ENCODE measurements around the gene CARD9. TPM values are rescaled to one million over a fixed set of nuclear protein-coding genes. Genes with fewer than 3 reads are reported as not detected.
A peak's percentile ranks its signal among the peaks of the same experiment; 100 is the strongest.
"Not testable (repeated sequence)": the region's sequence is repeated elsewhere in the genome, so short reads cannot be mapped to it uniquely, and the experiment has no call there.

CARD9 gene
- total RNA-seq, 1 experiment from 2014 or later = 2.9 TPM

DNA sequence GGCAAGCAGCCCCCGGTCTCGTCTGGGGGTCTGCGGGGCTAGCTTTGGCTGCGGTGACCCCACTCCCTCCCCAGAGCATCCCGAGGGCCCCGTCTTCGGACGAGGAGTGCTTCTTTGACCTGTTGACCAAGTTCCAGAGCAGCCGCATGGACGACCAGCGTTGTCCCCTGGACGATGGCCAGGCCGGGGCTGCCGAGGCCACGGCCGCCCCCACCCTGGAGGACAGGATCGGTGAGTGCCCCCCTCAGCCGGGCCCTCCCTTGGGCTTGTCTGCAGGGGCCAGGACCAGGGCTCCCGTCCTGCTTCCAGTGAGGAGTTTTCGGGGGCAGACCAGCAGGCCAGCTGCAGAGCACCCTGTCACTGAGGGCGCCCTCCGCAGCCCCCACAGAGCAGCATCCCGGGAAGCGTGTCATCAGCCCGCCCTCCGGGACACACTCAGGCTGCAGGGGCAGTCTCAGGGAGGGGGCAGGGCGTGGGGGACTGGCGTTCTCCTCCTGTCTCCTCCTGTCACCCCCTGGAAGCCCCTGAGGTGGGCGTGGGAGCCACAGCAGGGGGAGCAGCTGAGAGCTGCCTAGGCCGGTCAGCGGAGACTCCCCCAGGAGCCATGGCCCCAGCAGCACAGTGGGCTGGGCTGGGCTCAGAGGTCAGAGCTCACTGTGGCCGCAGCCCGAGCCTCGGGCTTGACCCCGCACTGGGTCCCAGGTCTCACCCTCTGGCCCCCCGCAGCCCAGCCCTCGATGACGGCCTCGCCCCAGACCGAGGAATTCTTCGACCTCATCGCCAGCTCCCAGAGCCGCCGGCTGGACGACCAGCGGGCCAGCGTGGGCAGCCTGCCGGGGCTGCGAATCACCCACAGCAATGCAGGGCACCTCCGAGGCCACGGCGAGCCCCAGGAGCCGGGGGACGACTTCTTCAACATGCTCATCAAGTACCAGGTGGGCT is 17.6 kb downstream of the CARD9 start:
- Histone ChIP-seq H3K9ac (ENCODE audit: low read length) (no peak overlapping the region), H3K79me2 (ENCODE audit: low read length) (no peaks in the 10 kb centered on the region), H3K27me3 (ENCODE audit: low read length) (no peaks in the 10 kb centered on the region), H3K9me3 (ENCODE audit: low read length) (no peaks in the 10 kb centered on the region), H3K4me2 (ENCODE audit: low read depth, low read length, poor library complexity, severe bottlenecking) (no peak overlapping the region), H2AFZ (ENCODE audit: low read length) (no peak overlapping the region), H3K27ac (ENCODE audit: low read length) (no peak overlapping the region), H3K4me1 (ENCODE audit: low read length) (peaks cover 32% of the 10 kb centered on the region), H3K4me3 (ENCODE audit: low read length) (no peak overlapping the region), H3K9me2 (replicated peaks; ENCODE audit: insufficient read depth, low read length) (no peaks in the 10 kb centered on the region), H3K36me3 (ENCODE audit: insufficient read depth, low read length) (no peaks in the 10 kb centered on the region), H4K20me1 (ENCODE audit: insufficient read depth, low read depth, low read length) (peaks cover 22% of the 10 kb centered on the region; the same call in 1 of the 2 replicates)
- no peak for DNase-seq

DNA sequence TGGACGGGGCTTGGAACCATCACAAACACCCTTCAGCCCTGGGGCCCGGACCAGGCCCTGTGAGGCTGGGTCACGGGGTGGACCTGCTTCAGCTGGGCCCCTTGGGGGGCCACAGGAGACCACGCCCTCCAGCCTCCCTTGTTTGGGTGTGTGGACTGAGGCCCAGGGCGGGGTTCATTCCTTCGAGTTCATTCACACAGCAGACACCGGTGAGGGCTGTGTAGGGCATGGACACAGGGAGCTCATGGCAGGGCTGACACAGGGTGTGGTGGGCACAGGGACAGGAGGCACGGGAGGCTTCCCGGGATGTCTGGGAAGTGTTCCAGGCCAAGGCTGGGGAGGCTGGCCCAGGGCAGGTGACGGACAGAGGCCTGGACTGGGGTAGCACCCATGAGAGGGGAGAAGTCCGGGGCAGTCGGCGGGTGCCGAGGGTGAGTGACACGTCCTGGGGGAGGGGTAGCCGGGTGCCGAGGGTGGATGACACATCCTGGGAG is 18.8 kb downstream of the CARD9 start:
- Histone ChIP-seq H3K9me2 (replicated peaks; ENCODE audit: insufficient read depth, low read length) (no peaks in the 10 kb centered on the region), H3K4me2 (ENCODE audit: low read depth, low read length, poor library complexity, severe bottlenecking) (no peak overlapping the region), H3K9me3 (ENCODE audit: low read length) (no peaks in the 10 kb centered on the region), H2AFZ (ENCODE audit: low read length) (no peak overlapping the region), H3K4me1 (ENCODE audit: low read length) (peaks cover 32% of the 10 kb centered on the region), H3K4me3 (ENCODE audit: low read length) (no peak overlapping the region), H4K20me1 (ENCODE audit: insufficient read depth, low read depth, low read length) (peaks cover 22% of the 10 kb centered on the region; the same call in 1 of the 2 replicates), H3K79me2 (ENCODE audit: low read length) (no peaks in the 10 kb centered on the region), H3K36me3 (ENCODE audit: insufficient read depth, low read length) (no peaks in the 10 kb centered on the region), H3K27ac (ENCODE audit: low read length) (no peak overlapping the region), H3K9ac (ENCODE audit: low read length) (no peak overlapping the region), H3K27me3 (ENCODE audit: low read length) (no peaks in the 10 kb centered on the region)
- DNase-seq = peak; percentile 70

DNA sequence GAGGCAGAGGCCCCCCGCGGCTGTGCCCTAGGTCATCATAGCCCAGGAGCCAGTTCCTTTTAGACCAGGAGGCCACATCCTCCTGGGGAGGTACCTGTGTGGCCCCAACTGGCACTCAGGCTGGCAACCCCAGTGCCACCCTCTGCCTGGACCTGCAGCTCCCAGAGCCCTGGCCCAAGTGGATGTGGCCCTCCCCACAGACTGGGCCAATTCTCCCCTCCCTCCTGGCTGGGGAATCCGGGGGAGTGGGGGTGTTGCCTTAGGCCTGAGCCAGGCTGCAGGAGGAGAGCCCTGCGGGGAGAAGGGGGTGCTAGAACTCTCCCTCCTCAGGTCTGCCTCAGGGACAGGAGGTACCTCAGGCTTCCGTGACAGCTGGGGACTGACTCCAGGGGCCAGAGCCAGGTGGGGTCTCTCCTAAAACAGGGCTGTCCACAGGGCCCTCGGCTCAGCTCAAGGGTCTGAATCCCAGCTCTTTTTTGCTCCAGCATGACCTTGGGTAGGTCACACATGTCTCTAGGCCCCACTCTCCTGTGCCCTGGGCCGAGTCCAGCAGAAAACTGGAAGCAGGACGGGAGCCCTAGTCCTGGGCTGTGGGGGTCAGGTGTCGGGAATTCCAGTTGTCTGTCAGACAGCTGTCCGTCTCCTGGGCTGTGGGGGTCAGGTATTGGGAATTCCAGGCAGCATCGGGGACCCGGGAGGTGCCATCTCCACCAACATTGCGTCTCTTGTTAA is 19.5 kb downstream of the CARD9 start:
- H3K9me2 ChIP-seq (replicated peaks; ENCODE audit: insufficient read depth, low read length) = no peaks in the 10 kb centered on the region
- H2AFZ ChIP-seq (ENCODE audit: low read length) = no peak overlapping the region
- no peaks in the 10 kb centered on the region for H3K9me3 ChIP-seq (ENCODE audit: low read length)
- no peak overlapping the region for H3K4me3 ChIP-seq (ENCODE audit: low read length)
- H4K20me1 ChIP-seq (ENCODE audit: insufficient read depth, low read depth, low read length) = peaks cover 22% of the 10 kb centered on the region; the same call in 1 of the 2 replicates
- H3K27me3 ChIP-seq (ENCODE audit: low read length) = no peaks in the 10 kb centered on the region
- DNase-seq = peak; percentile 62
- no peaks in the 10 kb centered on the region for H3K36me3 ChIP-seq (ENCODE audit: insufficient read depth, low read length)
- no peaks in the 10 kb centered on the region for H3K79me2 ChIP-seq (ENCODE audit: low read length)
- no peak overlapping the region for H3K4me2 ChIP-seq (ENCODE audit: low read depth, low read length, poor library complexity, severe bottlenecking)
- no peak overlapping the region for H3K27ac ChIP-seq (ENCODE audit: low read length)
- peak overlapping the region; percentile 17; the same call in 1 of the 2 replicates for H3K9ac ChIP-seq (ENCODE audit: low read length)
- H3K4me1 ChIP-seq (ENCODE audit: low read length) = peaks cover 32% of the 10 kb centered on the region

DNA sequence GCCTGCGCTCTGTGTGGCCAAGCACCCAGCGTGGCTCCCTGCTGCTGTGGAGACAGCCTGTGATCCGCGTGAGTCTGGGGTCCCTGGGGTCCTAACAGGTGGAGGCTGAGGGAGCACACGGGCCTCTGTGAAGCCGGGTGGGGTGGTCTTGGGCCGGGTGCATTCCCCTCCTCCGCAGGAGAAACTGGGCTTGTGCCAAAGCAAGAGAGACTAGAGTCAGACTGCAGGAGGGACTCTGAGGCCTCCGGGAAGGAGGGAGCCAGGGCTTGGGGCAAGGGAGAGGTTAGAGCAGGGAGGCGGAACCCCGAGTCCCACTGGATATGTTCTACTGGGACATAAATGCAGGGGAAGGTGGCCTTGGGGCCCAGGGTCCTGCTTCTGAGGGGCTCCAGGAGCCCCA is 20.4 kb downstream of the CARD9 start:
- H3K4me1 ChIP-seq (ENCODE audit: low read length) = peaks cover 32% of the 10 kb centered on the region
- no peaks in the 10 kb centered on the region for H3K79me2 ChIP-seq (ENCODE audit: low read length)
- peaks cover 22% of the 10 kb centered on the region; the same call in 1 of the 2 replicates for H4K20me1 ChIP-seq (ENCODE audit: insufficient read depth, low read depth, low read length)
- no peak overlapping the region for H3K27ac ChIP-seq (ENCODE audit: low read length)
- no peaks in the 10 kb centered on the region for H3K9me2 ChIP-seq (replicated peaks; ENCODE audit: insufficient read depth, low read length)
- H3K4me3 ChIP-seq (ENCODE audit: low read length) = no peak overlapping the region
- H3K9ac ChIP-seq (ENCODE audit: low read length) = no peak overlapping the region
- H2AFZ ChIP-seq (ENCODE audit: low read length) = no peak overlapping the region
- no peaks in the 10 kb centered on the region for H3K27me3 ChIP-seq (ENCODE audit: low read length)
- H3K36me3 ChIP-seq (ENCODE audit: insufficient read depth, low read length) = no peaks in the 10 kb centered on the region
- no peaks in the 10 kb centered on the region for H3K9me3 ChIP-seq (ENCODE audit: low read length)
- DNase-seq = no peak
- no peak overlapping the region for H3K4me2 ChIP-seq (ENCODE audit: low read depth, low read length, poor library complexity, severe bottlenecking)

GRCh38 chr9:136352682-136353081 is 20.8 kb downstream of the CARD9 start:
- H3K9me2 ChIP-seq (replicated peaks; ENCODE audit: insufficient read depth, low read length) = no peaks in the 10 kb centered on the region
- no peaks in the 10 kb centered on the region for H3K27me3 ChIP-seq (ENCODE audit: low read length)
- peaks cover 32% of the 10 kb centered on the region for H3K4me1 ChIP-seq (ENCODE audit: low read length)
- no peak overlapping the region for H3K4me3 ChIP-seq (ENCODE audit: low read length)
- peaks cover 22% of the 10 kb centered on the region; the same call in 1 of the 2 replicates for H4K20me1 ChIP-seq (ENCODE audit: insufficient read depth, low read depth, low read length)
- H3K9me3 ChIP-seq (ENCODE audit: low read length) = no peaks in the 10 kb centered on the region
- no peak overlapping the region for H2AFZ ChIP-seq (ENCODE audit: low read length)
- DNase-seq = peak; percentile 71
- no peak overlapping the region for H3K9ac ChIP-seq (ENCODE audit: low read length)
- H3K4me2 ChIP-seq (ENCODE audit: low read depth, low read length, poor library complexity, severe bottlenecking) = no peak overlapping the region
- H3K27ac ChIP-seq (ENCODE audit: low read length) = no peak overlapping the region
- H3K79me2 ChIP-seq (ENCODE audit: low read length) = no peaks in the 10 kb centered on the region
- no peaks in the 10 kb centered on the region for H3K36me3 ChIP-seq (ENCODE audit: insufficient read depth, low read length)

DNA sequence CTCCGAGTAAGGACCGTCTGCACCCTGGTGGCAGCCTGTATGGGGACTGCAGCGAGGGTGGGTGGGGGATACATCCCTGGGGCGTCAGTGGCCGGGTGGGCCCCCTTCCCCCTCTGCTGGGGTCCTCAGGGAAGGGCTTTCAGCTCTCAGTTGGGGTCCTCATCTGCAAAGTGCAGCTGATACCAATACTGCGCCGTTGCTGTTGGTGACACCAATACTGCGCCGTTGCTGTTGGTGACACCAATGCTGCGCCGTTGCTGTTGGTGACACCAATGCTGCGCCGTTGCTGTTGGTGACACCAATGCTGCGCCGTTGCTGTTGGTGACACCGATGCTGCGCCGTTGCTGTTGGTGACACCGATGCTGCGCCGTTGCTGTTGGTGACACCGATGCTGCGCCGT is 21.6 kb downstream of the CARD9 start:
- not testable (repeated sequence) for DNase-seq; H3K4me3 ChIP-seq (ENCODE audit: low read length); H3K9me3 ChIP-seq (ENCODE audit: low read length); H3K36me3 ChIP-seq (ENCODE audit: insufficient read depth, low read length); H3K27me3 ChIP-seq (ENCODE audit: low read length); H3K9ac ChIP-seq (ENCODE audit: low read length); H3K9me2 ChIP-seq (replicated peaks; ENCODE audit: insufficient read depth, low read length); H2AFZ ChIP-seq (ENCODE audit: low read length); H3K27ac ChIP-seq (ENCODE audit: low read length); H3K79me2 ChIP-seq (ENCODE audit: low read length); H3K4me2 ChIP-seq (ENCODE audit: low read depth, low read length, poor library complexity, severe bottlenecking)
- Histone ChIP-seq H4K20me1 (ENCODE audit: insufficient read depth, low read depth, low read length) (peaks cover 22% of the 10 kb centered on the region; the same call in 1 of the 2 replicates), H3K4me1 (ENCODE audit: low read length) (peaks cover 32% of the 10 kb centered on the region)

- Histone ChIP-seq H3K27me3 (ENCODE audit: low read length) (no peaks in the 10 kb centered on the region), H3K4me1 (ENCODE audit: low read length) (peaks cover 32% of the 10 kb centered on the region), H3K27ac (ENCODE audit: low read length) (no peak overlapping the region), H3K9ac (ENCODE audit: low read length) (no peak overlapping the region), H3K4me2 (ENCODE audit: low read depth, low read length, poor library complexity, severe bottlenecking) (no peak overlapping the region), H4K20me1 (ENCODE audit: insufficient read depth, low read depth, low read length) (peaks cover 22% of the 10 kb centered on the region; the same call in 1 of the 2 replicates), H3K9me2 (replicated peaks; ENCODE audit: insufficient read depth, low read length) (no peaks in the 10 kb centered on the region), H3K4me3 (ENCODE audit: low read length) (no peak overlapping the region), H2AFZ (ENCODE audit: low read length) (no peak overlapping the region), H3K36me3 (ENCODE audit: insufficient read depth, low read length) (no peaks in the 10 kb centered on the region), H3K79me2 (ENCODE audit: low read length) (no peaks in the 10 kb centered on the region), H3K9me3 (ENCODE audit: low read length) (no peaks in the 10 kb centered on the region)
- no peak for DNase-seq
Measured at GRCh38 chr9:136351252-136351800, 22.1 kb downstream of the CARD9 start.

DNA sequence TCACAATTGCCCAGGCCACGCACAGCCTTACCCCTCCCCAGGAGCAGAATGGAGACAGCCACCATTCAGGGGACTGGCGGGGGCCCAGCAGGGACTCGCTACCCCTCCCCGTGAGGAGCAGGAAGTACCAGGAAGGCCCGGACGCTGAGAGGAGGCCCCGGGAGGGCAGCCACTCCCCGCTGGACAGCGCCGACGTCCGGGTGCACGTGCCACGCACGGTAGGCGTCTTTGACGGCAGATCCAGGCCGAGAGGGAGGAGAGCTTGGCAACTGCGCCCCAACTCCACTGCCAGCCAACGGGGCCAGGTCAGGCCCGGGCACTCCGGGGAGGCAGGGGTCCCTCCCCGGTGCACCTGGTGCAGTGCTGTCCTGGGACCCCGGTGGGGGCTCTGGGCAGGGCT is 23.9 kb downstream of the CARD9 start:
- peaks cover 24% of the 10 kb centered on the region for H3K4me1 ChIP-seq (ENCODE audit: low read length)
- no peak overlapping the region for H3K4me2 ChIP-seq (ENCODE audit: low read depth, low read length, poor library complexity, severe bottlenecking)
- H3K27ac ChIP-seq (ENCODE audit: low read length) = no peak overlapping the region
- no peaks in the 10 kb centered on the region for H3K36me3 ChIP-seq (ENCODE audit: insufficient read depth, low read length)
- H3K9me3 ChIP-seq (ENCODE audit: low read length) = no peaks in the 10 kb centered on the region
- H3K79me2 ChIP-seq (ENCODE audit: low read length) = no peaks in the 10 kb centered on the region
- DNase-seq = no peak
- H4K20me1 ChIP-seq (ENCODE audit: insufficient read depth, low read depth, low read length) = peaks cover 25% of the 10 kb centered on the region; the same call in 1 of the 2 replicates
- no peaks in the 10 kb centered on the region for H3K27me3 ChIP-seq (ENCODE audit: low read length)
- no peak overlapping the region for H3K4me3 ChIP-seq (ENCODE audit: low read length)
- H2AFZ ChIP-seq (ENCODE audit: low read length) = no peak overlapping the region
- no peaks in the 10 kb centered on the region for H3K9me2 ChIP-seq (replicated peaks; ENCODE audit: insufficient read depth, low read length)
- no peak overlapping the region for H3K9ac ChIP-seq (ENCODE audit: low read length)
